Keratinocyte (primary cell): ENCODE data around the gene GRK3.
"Not testable (repeated sequence)": the region's sequence is repeated elsewhere in the genome, so short reads cannot be mapped to it uniquely, and the experiment has no call there.

Experiments
- CTCF ChIP-seq, 3 experiments: IDR thresholded peaks in 1 of 3; conservative IDR thresholded peaks in 1 of 3; optimal IDR thresholded peaks in 1 of 3; 2 replicates in 2 of 3; 3 replicates in 1 of 3; pipeline versions ENCODE3 to v1.5.1; 2011; ENCODE audit warnings: low read length in 3 of 3, mild to moderate bottlenecking in 3 of 3, moderate library complexity in 2 of 3, control low read depth in 1 of 3, inconsistent platforms in 1 of 3; ENCODE audit not compliant: insufficient read depth in 2 of 3; ENCODE audit errors: extremely low read depth in 1 of 3
- EZH2 ChIP-seq: IDR thresholded peaks from one replicate; pipeline ENCODE4 v1.6.1; 2012; ENCODE audit warnings: inconsistent platforms, mild to moderate bottlenecking, low read length, moderate library complexity

- not testable (repeated sequence) for TF ChIP-seq CTCF (optimal IDR thresholded peaks at IDR 0.05 in 1 of 3, IDR thresholded peaks at IDR 0.05 in 1 of 3, conservative IDR thresholded peaks at IDR 0.05 in 1 of 3; ENCODE audit: extremely low read depth in 1 of 3, insufficient read depth in 2 of 3, low read length in 3 of 3); EZH2
Observed at GRCh38 chr22:25605565-25605964, 41.1 kb downstream of the GRK3 start.
